Nephron progenitor cell (in vitro differentiated cells): Measurements from ENCODE around the gene TRIO.

ENCODE experiments used
- DNase-seq: peaks from one replicate; pipeline ENCODE4 v3.0.0; 2021
- H3K27ac Mint-ChIP-seq: 2 replicates; pipeline ENCODE4 v1.8.0; 2021; ENCODE audit warnings: mild to moderate bottlenecking, moderate library complexity, mixed read lengths
- H3K27me3 Mint-ChIP-seq: 2 replicates; pipeline ENCODE4 v1.8.0; 2021; ENCODE audit warnings: mild to moderate bottlenecking, low read depth, mixed read lengths; ENCODE audit not compliant: poor library complexity
- H3K36me3 Mint-ChIP-seq: 2 replicates; pipeline ENCODE4 v1.8.0; 2021; ENCODE audit warnings: low read depth, mixed read lengths
- H3K4me1 Mint-ChIP-seq: 2 replicates; pipeline ENCODE4 v1.8.0; 2021; ENCODE audit warnings: mixed read lengths
- H3K4me3 Mint-ChIP-seq: 2 replicates; pipeline ENCODE4 v1.8.0; 2021; ENCODE audit warnings: mild to moderate bottlenecking, moderate library complexity, mixed read lengths
- H3K9me3 Mint-ChIP-seq: 2 replicates; pipeline ENCODE4 v1.8.0; 2021; ENCODE audit warnings: mild to moderate bottlenecking, moderate library complexity, mixed read lengths
- TF ChIP-seq, protein P1 (sequence below): fragments of 200-600 bp; sonication (generic); IDR thresholded peaks from 2 replicates; pipeline ENCODE4 v1.5.0; 2021; ENCODE audit warnings: antibody characterized with exemption

The TRIO gene

DNA sequence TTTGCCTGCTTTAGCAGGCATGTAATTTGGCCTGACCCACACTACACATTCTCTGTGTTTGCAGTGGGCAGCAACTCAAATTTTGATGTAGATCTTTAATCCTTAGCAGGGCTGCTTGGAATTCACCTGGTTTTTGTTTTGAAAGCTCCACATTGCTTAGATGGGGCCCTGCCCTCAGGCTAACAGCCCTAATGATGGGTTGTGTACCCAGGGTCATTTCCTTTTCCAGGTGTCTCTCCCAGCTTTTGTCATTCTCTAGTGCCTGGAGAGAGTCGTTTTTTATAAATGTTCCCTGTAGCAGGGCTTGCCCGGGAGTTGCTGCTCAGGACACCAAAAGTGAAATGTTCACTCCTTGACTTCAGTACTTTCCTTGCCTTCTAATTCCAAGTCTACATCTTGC is 126.3 kb downstream of the TRIO start:
- H3K36me3 Mint-ChIP-seq = peaks cover 5% of the 10 kb centered on the region
- H3K4me3 Mint-ChIP-seq = no peak overlapping the region
- no peaks in the 10 kb centered on the region for H3K9me3 Mint-ChIP-seq
- H3K27ac Mint-ChIP-seq = peak overlapping the region; percentile 95
- H3K4me1 Mint-ChIP-seq = peaks cover 75% of the 10 kb centered on the region
- peaks cover 3% of the 10 kb centered on the region for H3K27me3 Mint-ChIP-seq
- DNase-seq = no peak
- TF ChIP-seq, protein P1, sequence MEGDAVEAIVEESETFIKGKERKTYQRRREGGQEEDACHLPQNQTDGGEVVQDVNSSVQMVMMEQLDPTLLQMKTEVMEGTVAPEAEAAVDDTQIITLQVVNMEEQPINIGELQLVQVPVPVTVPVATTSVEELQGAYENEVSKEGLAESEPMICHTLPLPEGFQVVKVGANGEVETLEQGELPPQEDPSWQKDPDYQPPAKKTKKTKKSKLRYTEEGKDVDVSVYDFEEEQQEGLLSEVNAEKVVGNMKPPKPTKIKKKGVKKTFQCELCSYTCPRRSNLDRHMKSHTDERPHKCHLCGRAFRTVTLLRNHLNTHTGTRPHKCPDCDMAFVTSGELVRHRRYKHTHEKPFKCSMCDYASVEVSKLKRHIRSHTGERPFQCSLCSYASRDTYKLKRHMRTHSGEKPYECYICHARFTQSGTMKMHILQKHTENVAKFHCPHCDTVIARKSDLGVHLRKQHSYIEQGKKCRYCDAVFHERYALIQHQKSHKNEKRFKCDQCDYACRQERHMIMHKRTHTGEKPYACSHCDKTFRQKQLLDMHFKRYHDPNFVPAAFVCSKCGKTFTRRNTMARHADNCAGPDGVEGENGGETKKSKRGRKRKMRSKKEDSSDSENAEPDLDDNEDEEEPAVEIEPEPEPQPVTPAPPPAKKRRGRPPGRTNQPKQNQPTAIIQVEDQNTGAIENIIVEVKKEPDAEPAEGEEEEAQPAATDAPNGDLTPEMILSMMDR = no peak

DNA sequence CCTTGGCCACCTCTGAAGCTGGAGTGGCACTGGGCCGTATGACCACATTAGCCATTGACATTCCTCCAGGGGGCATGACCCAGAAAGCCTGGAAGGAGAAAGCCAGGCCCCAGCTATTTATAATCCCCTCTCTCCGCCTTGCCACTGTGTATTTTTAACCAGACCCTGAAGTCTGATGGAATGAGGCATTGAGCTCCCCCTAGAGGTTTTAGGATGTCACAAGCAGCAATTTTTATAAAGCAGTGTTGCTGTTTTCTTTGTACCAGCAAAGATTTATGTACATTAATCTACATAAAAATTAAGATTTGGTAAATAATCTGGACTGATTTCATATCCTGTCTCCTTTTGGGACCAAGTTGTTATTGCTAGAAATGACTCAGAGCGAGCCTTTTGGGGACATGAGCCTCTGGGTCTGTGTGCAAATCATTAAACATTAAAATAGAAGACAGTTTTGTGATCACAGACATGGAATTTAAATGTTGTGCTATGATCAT is 127.1 kb downstream of the TRIO start:
- Mint-ChIP-seq H3K4me1 (peaks cover 66% of the 10 kb centered on the region), H3K27me3 (peaks cover 3% of the 10 kb centered on the region), H3K9me3 (no peaks in the 10 kb centered on the region), H3K27ac (peak overlapping the region; percentile 95), H3K4me3 (no peak overlapping the region), H3K36me3 (peaks cover 5% of the 10 kb centered on the region)
- TF ChIP-seq, protein P1 = peak; percentile 73
- peak; percentile 48 for DNase-seq

DNA sequence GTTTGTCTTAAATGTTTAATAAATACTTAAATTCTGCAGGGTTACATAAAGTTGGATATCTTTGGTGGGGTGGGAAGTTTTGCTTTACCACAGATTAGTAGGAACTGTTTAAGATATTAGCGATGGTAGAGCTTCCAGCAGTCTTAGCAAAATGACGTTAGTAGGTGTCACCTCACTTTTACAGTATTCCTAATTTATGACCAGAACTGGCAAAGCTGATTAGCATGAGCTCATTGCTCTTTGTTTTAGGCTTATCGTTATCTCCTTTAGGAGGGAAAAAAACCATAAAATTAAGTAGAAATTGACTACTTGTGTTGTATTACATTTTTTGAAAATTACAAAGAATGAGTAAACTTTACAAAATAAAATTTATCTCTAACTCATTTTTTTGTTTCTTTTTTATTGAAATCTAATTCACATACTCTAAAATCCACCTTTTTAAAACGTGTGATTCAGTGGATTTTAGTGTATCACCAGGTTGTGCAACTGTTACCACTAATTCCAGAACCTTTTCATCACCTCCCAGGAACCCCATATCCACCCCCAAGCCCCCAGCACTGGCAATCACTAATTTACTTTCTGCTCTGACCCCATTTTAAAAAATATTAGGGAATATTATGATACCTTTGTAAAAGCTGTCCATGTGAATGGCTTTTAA is 129.5 kb downstream of the TRIO start:
- DNase-seq = no peak
- Mint-ChIP-seq H3K4me3 (no peak overlapping the region), H3K36me3 (peaks cover 10% of the 10 kb centered on the region), H3K27ac (no peak overlapping the region), H3K27me3 (no peaks in the 10 kb centered on the region), H3K9me3 (no peaks in the 10 kb centered on the region), H3K4me1 (peaks cover 50% of the 10 kb centered on the region)
- TF ChIP-seq, protein P1 = no peak

DNA sequence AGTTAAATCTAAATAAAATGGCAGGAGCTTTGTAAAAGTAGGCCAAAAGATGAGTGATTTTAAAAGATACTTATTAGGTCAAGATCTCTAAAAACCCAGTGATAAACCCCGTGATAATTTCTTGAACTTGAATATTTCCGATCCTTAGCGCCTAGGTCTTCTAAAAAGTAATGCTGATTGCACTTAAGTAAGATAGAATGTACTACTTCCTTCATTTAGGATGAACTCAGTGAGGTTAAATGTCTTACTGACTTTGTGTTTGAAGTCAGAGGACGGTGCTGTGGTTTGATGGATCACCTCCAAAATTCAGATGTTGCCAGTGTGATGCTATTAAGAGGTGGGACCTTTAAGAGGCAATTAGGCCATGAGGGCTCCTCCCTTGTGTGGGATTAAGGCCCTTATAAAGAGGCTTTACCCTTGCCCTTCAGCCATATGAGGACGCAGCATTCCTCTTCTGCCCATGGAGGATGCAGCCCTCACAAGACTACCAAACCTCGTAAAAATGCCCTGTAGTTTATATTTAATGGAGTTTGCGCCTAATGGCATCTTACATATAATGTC is 130.1 kb downstream of the TRIO start:
- peaks cover 10% of the 10 kb centered on the region for H3K36me3 Mint-ChIP-seq
- H3K27ac Mint-ChIP-seq = no peak overlapping the region
- TF ChIP-seq, protein P1 = no peak
- peaks cover 3% of the 10 kb centered on the region for H3K27me3 Mint-ChIP-seq
- no peak overlapping the region for H3K4me3 Mint-ChIP-seq
- peaks cover 48% of the 10 kb centered on the region for H3K4me1 Mint-ChIP-seq
- H3K9me3 Mint-ChIP-seq = no peaks in the 10 kb centered on the region
- DNase-seq = no peak

DNA sequence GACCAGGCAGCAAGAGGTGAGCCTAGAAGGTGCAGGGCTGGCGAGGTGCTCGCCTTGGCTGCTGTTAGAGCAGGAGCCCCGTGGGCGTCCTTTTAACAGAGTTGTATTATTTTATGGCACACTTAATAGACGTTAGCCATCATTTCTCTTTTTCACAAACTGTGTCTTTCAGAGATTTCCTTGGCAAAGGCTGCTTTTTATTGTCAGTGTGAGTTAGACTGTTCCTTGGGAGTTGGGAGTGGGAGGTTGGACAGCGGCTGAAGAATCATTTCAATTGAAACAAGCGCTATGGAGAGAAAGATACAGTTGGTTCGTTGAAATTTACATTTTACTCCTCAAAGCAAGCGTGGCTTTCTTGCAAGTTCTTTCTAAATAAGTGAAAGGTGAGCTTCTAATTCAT is 133.2 kb downstream of the TRIO start:
- Mint-ChIP-seq H3K36me3 (peaks cover 30% of the 10 kb centered on the region), H3K4me1 (peaks cover 32% of the 10 kb centered on the region), H3K27me3 (peaks cover 3% of the 10 kb centered on the region), H3K9me3 (no peaks in the 10 kb centered on the region), H3K4me3 (no peak overlapping the region), H3K27ac (no peak overlapping the region)
- TF ChIP-seq, protein P1 = no peak
- no peak for DNase-seq
